GM12878 (cell line): ENCODE data around the gene MYG1. TPM values are rescaled to one million over a fixed set of nuclear protein-coding genes. Genes with fewer than 3 reads are reported as not detected.

Experiments used
- ATF7 ChIP-seq: fragments of 450-650 bp; IDR thresholded peaks from 2 replicates; pipeline ENCODE4 v1.6.1; 2016; ENCODE audit warnings: low read depth, mild to moderate bottlenecking
- BHLHE40 ChIP-seq, 2 experiments: fragments of 450-650 bp in 1 of 2; IDR thresholded peaks; 2 replicates each; pipeline ENCODE4 v1.6.1; 2011 to 2017; ENCODE audit warnings: low read depth in 2 of 2, borderline replicate concordance in 1 of 2, improper control_type of control experiment in 1 of 2, low read length in 1 of 2, mild to moderate bottlenecking in 1 of 2
- EP300 ChIP-seq, 2 experiments: fragments of 150-350 bp in 1 of 2; IDR thresholded peaks; 2 replicates each; pipeline ENCODE4 v1.6.1; 2011 to 2012; ENCODE audit warnings: low read depth in 2 of 2, low read length in 2 of 2, borderline replicate concordance in 1 of 2, improper control_type of control experiment in 1 of 2, inconsistent platforms in 1 of 2; ENCODE audit not compliant: control insufficient read depth in 1 of 2
- HDAC6 ChIP-seq: fragments of 200-600 bp; sonication (generic); IDR thresholded peaks from one replicate; pipeline ENCODE4 v1.8.0; 2017; ENCODE audit warnings: antibody characterized with exemption; ENCODE audit not compliant: unreplicated experiment
- IRF5 ChIP-seq: fragments of 450-650 bp; IDR thresholded peaks from 2 replicates; pipeline ENCODE4 v1.6.1; 2017; ENCODE audit warnings: borderline replicate concordance
- JUND ChIP-seq: IDR thresholded peaks from 2 replicates; pipeline ENCODE4 v1.6.1; 2012; ENCODE audit warnings: low read depth, mild to moderate bottlenecking, low read length, improper control_type of control experiment, moderate library complexity
- MTA3 ChIP-seq: IDR thresholded peaks from 2 replicates; pipeline ENCODE4 v1.6.1; 2012; ENCODE audit warnings: low read length, inconsistent platforms, borderline replicate concordance
- NBN ChIP-seq: fragments of 450-650 bp; IDR thresholded peaks from 2 replicates; pipeline ENCODE4 v1.6.1; 2016
- NRF1 ChIP-seq: conservative IDR thresholded peaks from 2 replicates; pipeline ENCODE4 v1.6.1; 2011; ENCODE audit warnings: mild to moderate bottlenecking, low read depth, low read length, improper control_type of control experiment
- PAX8 ChIP-seq: fragments of 450-650 bp; IDR thresholded peaks from 2 replicates; pipeline ENCODE4 v1.6.1; 2017; ENCODE audit warnings: mild to moderate bottlenecking, moderate library complexity
- PBX3 ChIP-seq: IDR thresholded peaks from 2 replicates; pipeline ENCODE4 v1.6.1; 2011; ENCODE audit warnings: mild to moderate bottlenecking, low read depth, low read length, moderate library complexity; ENCODE audit not compliant: insufficient replicate concordance
- RELB ChIP-seq: fragments of 450-650 bp; IDR thresholded peaks from 2 replicates; pipeline ENCODE4 v1.6.1; 2017; ENCODE audit warnings: low read depth, mild to moderate bottlenecking, moderate library complexity
- SIN3A ChIP-seq: IDR thresholded peaks from 2 replicates; pipeline ENCODE4 v1.6.1; 2012; ENCODE audit warnings: low read depth, low read length, improper control_type of control experiment
- SKIL ChIP-seq: fragments of 450-650 bp; IDR thresholded peaks from 2 replicates; pipeline ENCODE4 v1.6.1; 2017; ENCODE audit warnings: mild to moderate bottlenecking, low read depth, inconsistent platforms; ENCODE audit not compliant: poor library complexity, severe bottlenecking
- SPI1 ChIP-seq: IDR thresholded peaks from 2 replicates; pipeline ENCODE4 v1.6.1; 2011; ENCODE audit warnings: low read depth, mild to moderate bottlenecking, low read length, moderate library complexity, borderline replicate concordance; ENCODE audit not compliant: insufficient read depth
- SUPT20H ChIP-seq: IDR thresholded peaks from 2 replicates; pipeline ENCODE4 v1.6.1; 2011; ENCODE audit warnings: low read depth, mild to moderate bottlenecking, low read length, moderate library complexity, borderline replicate concordance; ENCODE audit not compliant: control insufficient read depth
- ZBTB40 ChIP-seq: fragments of 450-650 bp; IDR thresholded peaks from 2 replicates; pipeline ENCODE4 v1.6.1; 2016; ENCODE audit warnings: mild to moderate bottlenecking, moderate library complexity, borderline replicate concordance
- polyA plus RNA-seq, 11 experiments: library from polyadenylated mRNA; depleted of rRNA in 4 of 11; unstranded in 6 of 11; stranded (reverse) in 5 of 11; fragments of >200 nt; fragmentation: Nextera tagmentation in 4 of 11; fragmentation: Illumina TruSeq in 1 of 11; extraction: Ambion mirVana in 4 of 11; extraction: Trizol in 1 of 11; gene quantifications; 1 replicate in 1 of 11; 2 replicates in 10 of 11; pipeline versions ENCODE4 v1.2.1 to v1.2.3, GENCODE V29; 2011 to 2016; ENCODE audit warnings: inconsistent platforms in 2 of 11, missing spikeins in 2 of 11, low read depth in 1 of 11
- total RNA-seq, 4 experiments: library from RNA; depleted of rRNA in 3 of 4; stranded (reverse); fragments of >200 nt in 3 of 4; fragmentation: Illumina TruSeq in 1 of 4; extraction: Trizol in 1 of 4; gene quantifications; 2 replicates each; pipeline versions ENCODE4 v1.2.1 to v1.2.3, GENCODE V29; 2013 to 2021

Gene MYG1
- total and polyA plus RNA-seq, 10 of the 15 experiments (the other 5 are each of a cell fraction or from before 2014, with no cell fraction given) = 20.7 to 81.0 (median 49.4) TPM

GRCh38 chr12:53324113-53324778 is 24.8 kb downstream of the MYG1 start (continued):
- TF ChIP-seq PBX3 (peak; percentile 77), EP300 (IDR thresholded peaks at IDR 0.05; ENCODE audit: borderline replicate concordance in 1 of 2, control insufficient read depth in 1 of 2, low read depth in 2 of 2, low read length in 2 of 2) (0 out of 4 replicates have a peak, but pooled peaks of 1 of the 2 experiments have one; percentile 31), BHLHE40 (IDR thresholded peaks at IDR 0.05; ENCODE audit: borderline replicate concordance in 1 of 2, low read depth in 2 of 2, low read length in 1 of 2) (peak; percentile 48 to 83; a peak in 3 of 4 replicates), RELB (0 out of 2 replicates have a peak, but pooled peaks have one; percentile 11), PAX8 (no peak), HDAC6 (peak; percentile 29), NRF1 (no peak), ZBTB40 (peak; percentile 45; the same call in 1 of the 2 replicates), NBN (peak; percentile 84; the same call in 1 of the 2 replicates), SUPT20H (no peak), SKIL (peak; percentile 44), JUND (no peak), SPI1 (peak; percentile 98), ATF7 (0 out of 2 replicates have a peak, but pooled peaks have one; percentile 11), IRF5 (no peak), SIN3A (0 out of 2 replicates have a peak, but pooled peaks have one; percentile 80), MTA3 (0 out of 2 replicates have a peak, but pooled peaks have one; percentile 43)
